K562 (cell line): Measurements from ENCODE around the gene THUMPD1. TPM values are rescaled to one million over a fixed set of nuclear protein-coding genes. Genes with fewer than 3 reads are reported as not detected.

Experiments
- ATAC-seq: fragments of 200-7000 bp; cut with Tn5 transposase; 3 replicates; pipeline ENCODE4 v1.9.1; 2020; ENCODE audit warnings: moderate library complexity
- BruUV-seq: library from RNA; stranded (reverse); fragments of 400-500 nt; replicated peaks from 2 replicates; lab custom pipeline; 2021; lab: Mats Ljungman, UMichigan
- CTCF ChIA-PET: fragments of 300-600 bp; formaldehyde crosslinking; extraction: SDS; loops from one replicate; lab custom pipeline; 2021; ENCODE audit warnings: low intra/inter-chr PET ratio; lab: Yijun Ruan, JAX
- POLR2A ChIA-PET: fragments of 300-600, 350-650 bp; sonication (Branson Sonifier 250); formaldehyde crosslinking; extraction: SDS; loops from one replicate; lab custom pipeline; 2021; ENCODE audit warnings: antibody characterized with exemption, inconsistent platforms; lab: Yijun Ruan, JAX
- DNase-seq, 4 experiments: peaks; one replicate each; pipeline versions ENCODE4 v3.0.0 to v3.0.0-alpha.2; 2011 to 2018; ENCODE audit warnings: low spot score in 3 of 4, mixed read lengths in 3 of 4; ENCODE audit errors: extremely low read depth in 1 of 4
- FAIRE-seq: peaks from 2 replicates; lab custom pipeline; 2011; peaks lifted over from hg19 to GRCh38; lab: Jason Lieb, UNC
- H2AFZ ChIP-seq: 2 replicates; pipeline ENCODE4 v1.6.0; 2011; ENCODE audit warnings: low read depth, low read length, control low read depth, inconsistent platforms
- H3K27ac ChIP-seq: fragments of 200-600 bp; 3 replicates; pipeline ENCODE4 v1.8.0; 2011; ENCODE audit warnings: low read depth, mild to moderate bottlenecking, control low read depth, inconsistent platforms, low read length, moderate library complexity, mixed read lengths; ENCODE audit errors: extremely low read depth
- H3K27me3 ChIP-seq, 2 experiments: fragments of 300-600 bp in 1 of 2; 2 replicates in 1 of 2; 3 replicates in 1 of 2; pipeline versions ENCODE4 v1.6.0 to v1.8.0; 2011; ENCODE audit warnings: inconsistent platforms in 2 of 2, low read length in 2 of 2, mild to moderate bottlenecking in 1 of 2, mixed read lengths in 1 of 2, moderate library complexity in 1 of 2; ENCODE audit not compliant: control insufficient read depth in 2 of 2, insufficient read depth in 2 of 2
- H3K36me3 ChIP-seq: fragments of 300-600 bp; 3 replicates; pipeline ENCODE4 v1.8.0; 2011; ENCODE audit warnings: mild to moderate bottlenecking, low read length, inconsistent platforms; ENCODE audit not compliant: control insufficient read depth, insufficient read depth
- H3K4me1 ChIP-seq, 2 experiments: fragments of 200-600 bp in 1 of 2; replicated peaks in 1 of 2; 2 replicates in 1 of 2; 3 replicates in 1 of 2; pipeline versions ENCODE4 v1.5.1 to v1.8.0; 2011; ENCODE audit warnings: inconsistent platforms in 2 of 2, low read length in 2 of 2, mild to moderate bottlenecking in 1 of 2, mixed read lengths in 1 of 2, moderate library complexity in 1 of 2; ENCODE audit not compliant: control insufficient read depth in 2 of 2, insufficient read depth in 2 of 2
- H3K4me2 ChIP-seq: 2 replicates; pipeline ENCODE4 v1.6.1; 2011; ENCODE audit warnings: low read length, control low read depth, inconsistent platforms, mixed read lengths; ENCODE audit not compliant: insufficient read depth
- H3K4me3 ChIP-seq: fragments of 200-600 bp; sonication (generic), shearing (Covaris generic); 2 replicates; pipeline ENCODE4 v1.5.1; 2016; ENCODE audit warnings: control low read depth, inconsistent platforms
- H3K79me2 ChIP-seq: fragments of 200-600 bp; 3 replicates; pipeline ENCODE4 v1.8.0; 2011; ENCODE audit warnings: low read length, inconsistent platforms; ENCODE audit not compliant: control insufficient read depth, insufficient read depth
- H3K9ac ChIP-seq, 2 experiments: 2 replicates each; pipeline versions ENCODE4 v1.6.0 to v1.6.1; 2011; ENCODE audit warnings: low read depth in 2 of 2, low read length in 2 of 2, control low read depth in 1 of 2, inconsistent platforms in 1 of 2, mild to moderate bottlenecking in 1 of 2, mixed read lengths in 1 of 2; ENCODE audit not compliant: insufficient read depth in 1 of 2
- H3K9me1 ChIP-seq: one replicate; pipeline ENCODE4 v1.6.0; 2011; ENCODE audit warnings: inconsistent platforms, mild to moderate bottlenecking, low read length, moderate library complexity; ENCODE audit not compliant: control insufficient read depth, insufficient read depth
- H3K9me3 ChIP-seq: replicated peaks from 2 replicates; pipeline ENCODE4 v1.5.1; 2011; ENCODE audit warnings: low read depth, low read length, inconsistent platforms; ENCODE audit not compliant: control insufficient read depth, insufficient read depth
- H4K20me1 ChIP-seq: replicated peaks from 2 replicates; pipeline ENCODE4 v1.6.1; 2011; ENCODE audit warnings: low read length, inconsistent platforms, mixed read lengths; ENCODE audit not compliant: control insufficient read depth, insufficient read depth
- CHD2 ChIP-seq: IDR thresholded peaks from 2 replicates; pipeline ENCODE4 v1.6.1; 2011; ENCODE audit warnings: low read depth, low read length
- HDAC2 ChIP-seq: fragments of 450-650 bp; IDR thresholded peaks from 2 replicates; pipeline ENCODE4 v1.6.1; 2016; ENCODE audit warnings: mild to moderate bottlenecking
- NUFIP1 ChIP-seq: fragments of 450-650 bp; IDR thresholded peaks from 2 replicates; pipeline ENCODE4 v1.6.1; 2018; ENCODE audit not compliant: partially characterized antibody
- U2AF2 ChIP-seq: fragments of 200-400 bp; formaldehyde crosslinking; optimal IDR thresholded peaks from 2 replicates; pipeline ENCODE3; 2017; ENCODE audit warnings: low read depth, mild to moderate bottlenecking, low read length
- ZNF232 ChIP-seq: sonication (generic); formaldehyde crosslinking; IDR thresholded peaks from 2 replicates; pipeline ENCODE4 v1.8.0; 2022; ENCODE audit warnings: mild to moderate bottlenecking, missing genetic modification reagents
- WGBS: fragments of 100-300 bp; shearing (Covaris generic); methylation state at CpG from one replicate; pipeline ENCODE4 v1.1.6; 2016; ENCODE audit warnings: low coverage, mixed read lengths; ENCODE audit not compliant: insufficient coverage; ENCODE audit errors: missing lambda C conversion rate; 5-methylcytosine and 5-hydroxymethylcytosine counted together
- in situ Hi-C: fragments of 300-500 bp; cut with MboI; formaldehyde crosslinking; loops from 4 replicates; pipeline ENCODE4 v1.15.0; 2018; ENCODE audit warnings: inconsistent platforms, mixed read lengths
- intact Hi-C: fragments of 100-400 bp; cut with micrococcal nuclease; formaldehyde crosslinking; loops from 2 replicates; pipeline ENCODE4 v1.14.2; 2022
- polyA plus RNA-seq, 8 experiments: library from polyadenylated mRNA; depleted of rRNA in 4 of 8; stranded (reverse) in 5 of 8; unstranded in 3 of 8; fragments of >200 nt; fragmentation: Nextera tagmentation in 2 of 8; fragmentation: Illumina TruSeq in 1 of 8; extraction: Ambion mirVana in 2 of 8; extraction: Trizol in 1 of 8; gene quantifications; 2 replicates each; pipeline versions ENCODE4 v1.2.1 to v1.2.3, GENCODE V29; 2011 to 2014; ENCODE audit warnings: inconsistent platforms in 1 of 8, missing spikeins in 1 of 8
- total RNA-seq, 7 experiments: library from RNA; depleted of rRNA in 6 of 7; stranded (reverse); fragments of >200 nt in 6 of 7; fragmentation: Illumina TruSeq in 2 of 7; extraction: Trizol in 2 of 7; gene quantifications; 2 replicates each; pipeline versions ENCODE4 v1.2.1 to v1.2.3, GENCODE V29; 2011 to 2021; ENCODE audit warnings: low replicate concordance in 1 of 7
- TF ChIP-seq, protein P1 (sequence below): fragments of 450-650 bp; formaldehyde crosslinking; IDR thresholded peaks from 2 replicates; pipeline ENCODE4 v1.4.0; 2020; ENCODE audit warnings: mild to moderate bottlenecking, mixed read lengths
- TF ChIP-seq, protein P2 (sequence below): sonication (generic); formaldehyde crosslinking; IDR thresholded peaks from 2 replicates; pipeline ENCODE4 v1.8.1; 2023; ENCODE audit warnings: missing genetic modification reagents, mild to moderate bottlenecking, borderline replicate concordance
- TF ChIP-seq, protein P3 (sequence below), 2 experiments: fragments of 450-650 bp; IDR thresholded peaks; 2 replicates each; pipeline ENCODE4 v1.6.1; 2016
- TF ChIP-seq, protein P4 (sequence below): fragments of 450-650 bp; formaldehyde crosslinking; IDR thresholded peaks from 2 replicates; pipeline ENCODE4 v1.4.0; 2020; ENCODE audit warnings: mild to moderate bottlenecking, moderate library complexity
- TF ChIP-seq, protein P5 (sequence below), 2 experiments: IDR thresholded peaks; 2 replicates each; pipeline ENCODE4 v1.6.1; 2011; ENCODE audit warnings: borderline replicate concordance in 1 of 2, control low read depth in 1 of 2, low read depth in 1 of 2, low read length in 1 of 2, mild to moderate bottlenecking in 1 of 2, mixed read lengths in 1 of 2, moderate library complexity in 1 of 2; ENCODE audit not compliant: insufficient read depth in 1 of 2, insufficient read length in 1 of 2, poor library complexity in 1 of 2, severe bottlenecking in 1 of 2; ENCODE audit errors: extremely low read depth in 1 of 2

THUMPD1 gene
- total and polyA plus RNA-seq, 9 of the 15 experiments (the other 6 are each of a cell fraction or from before 2014, with no cell fraction given), result 37.8 to 101 (median 56.8) TPM

DNA sequence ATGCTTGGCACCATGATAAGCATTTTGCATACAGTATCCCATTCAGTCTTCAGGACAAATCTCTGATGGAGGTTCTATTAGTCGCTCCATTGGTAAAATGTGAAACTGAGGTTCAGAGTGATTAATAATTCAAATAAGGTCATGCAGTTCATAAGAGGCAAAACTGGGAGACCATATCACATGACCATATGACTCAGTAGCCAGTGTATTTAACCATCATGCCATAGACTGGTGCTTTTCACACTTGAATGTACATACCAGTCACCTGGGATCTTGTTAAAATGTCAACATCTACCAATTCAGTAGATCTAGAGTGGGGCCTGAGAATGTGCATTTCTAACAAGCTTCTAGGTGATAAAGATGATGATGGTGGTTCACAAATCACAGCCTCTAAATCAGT, 26.5 kb upstream of the THUMPD1 start:
- CTCF ChIA-PET, result no interaction called here
- no TSS peak for BruUV-seq
- peak overlapping the region; percentile 80; the same call in 1 of the 2 replicates for H2AFZ ChIP-seq
- DNase-seq, result no peak
- peaks cover 22% of the 10 kb centered on the region; the same call in 2 of the 3 replicates for H3K36me3 ChIP-seq
- no peak overlapping the region for H3K4me2 ChIP-seq
- in situ Hi-C loops, result no loop called here
- no peak for ATAC-seq
- H3K27ac ChIP-seq, result no peak overlapping the region
- POLR2A ChIA-PET, result interaction anchor here (1.5 kb wide), 1 partner anchor 22 kb away, joined by 3 read pairs; no protein-coding TSS in a partner anchor
- no peaks in the 10 kb centered on the region for H3K9me1 ChIP-seq
- no peaks in the 10 kb centered on the region for H4K20me1 ChIP-seq
- H3K9ac ChIP-seq, result no peak overlapping the region
- intact Hi-C loops, result no loop called here
- no peak overlapping the region for H3K4me3 ChIP-seq
- no peak for FAIRE-seq
- WGBS, result 95% methylated on average over 1 of the region's 1 CpG
- peaks cover 4 to 20% of the 10 kb centered on the region in 2 experiments; a peak in 1 of 5 replicates for H3K4me1 ChIP-seq
- H3K9me3 ChIP-seq, result no peaks in the 10 kb centered on the region; the same call in 1 of the 2 replicates
- peaks cover 61% of the 10 kb centered on the region for H3K79me2 ChIP-seq
- no peaks in the 10 kb centered on the region for H3K27me3 ChIP-seq
- TF ChIP-seq NUFIP1 (no peak), U2AF2 (no peak), ZNF232 (CRISPR knock-in tag) (no peak), CHD2 (no peak), HDAC2 (no peak)
- TF ChIP-seq, protein P1, sequence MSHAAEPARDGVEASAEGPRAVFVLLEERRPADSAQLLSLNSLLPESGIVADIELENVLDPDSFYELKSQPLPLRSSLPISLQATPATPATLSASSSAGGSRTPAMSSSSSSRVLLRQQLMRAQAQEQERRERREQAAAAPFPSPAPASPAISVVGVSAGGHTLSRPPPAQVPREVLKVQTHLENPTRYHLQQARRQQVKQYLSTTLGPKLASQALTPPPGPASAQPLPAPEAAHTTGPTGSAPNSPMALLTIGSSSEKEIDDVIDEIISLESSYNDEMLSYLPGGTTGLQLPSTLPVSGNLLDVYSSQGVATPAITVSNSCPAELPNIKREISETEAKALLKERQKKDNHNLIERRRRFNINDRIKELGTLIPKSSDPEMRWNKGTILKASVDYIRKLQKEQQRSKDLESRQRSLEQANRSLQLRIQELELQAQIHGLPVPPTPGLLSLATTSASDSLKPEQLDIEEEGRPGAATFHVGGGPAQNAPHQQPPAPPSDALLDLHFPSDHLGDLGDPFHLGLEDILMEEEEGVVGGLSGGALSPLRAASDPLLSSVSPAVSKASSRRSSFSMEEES (CRISPR knock-in tag), result peak; percentile 83
- TF ChIP-seq, protein P2, sequence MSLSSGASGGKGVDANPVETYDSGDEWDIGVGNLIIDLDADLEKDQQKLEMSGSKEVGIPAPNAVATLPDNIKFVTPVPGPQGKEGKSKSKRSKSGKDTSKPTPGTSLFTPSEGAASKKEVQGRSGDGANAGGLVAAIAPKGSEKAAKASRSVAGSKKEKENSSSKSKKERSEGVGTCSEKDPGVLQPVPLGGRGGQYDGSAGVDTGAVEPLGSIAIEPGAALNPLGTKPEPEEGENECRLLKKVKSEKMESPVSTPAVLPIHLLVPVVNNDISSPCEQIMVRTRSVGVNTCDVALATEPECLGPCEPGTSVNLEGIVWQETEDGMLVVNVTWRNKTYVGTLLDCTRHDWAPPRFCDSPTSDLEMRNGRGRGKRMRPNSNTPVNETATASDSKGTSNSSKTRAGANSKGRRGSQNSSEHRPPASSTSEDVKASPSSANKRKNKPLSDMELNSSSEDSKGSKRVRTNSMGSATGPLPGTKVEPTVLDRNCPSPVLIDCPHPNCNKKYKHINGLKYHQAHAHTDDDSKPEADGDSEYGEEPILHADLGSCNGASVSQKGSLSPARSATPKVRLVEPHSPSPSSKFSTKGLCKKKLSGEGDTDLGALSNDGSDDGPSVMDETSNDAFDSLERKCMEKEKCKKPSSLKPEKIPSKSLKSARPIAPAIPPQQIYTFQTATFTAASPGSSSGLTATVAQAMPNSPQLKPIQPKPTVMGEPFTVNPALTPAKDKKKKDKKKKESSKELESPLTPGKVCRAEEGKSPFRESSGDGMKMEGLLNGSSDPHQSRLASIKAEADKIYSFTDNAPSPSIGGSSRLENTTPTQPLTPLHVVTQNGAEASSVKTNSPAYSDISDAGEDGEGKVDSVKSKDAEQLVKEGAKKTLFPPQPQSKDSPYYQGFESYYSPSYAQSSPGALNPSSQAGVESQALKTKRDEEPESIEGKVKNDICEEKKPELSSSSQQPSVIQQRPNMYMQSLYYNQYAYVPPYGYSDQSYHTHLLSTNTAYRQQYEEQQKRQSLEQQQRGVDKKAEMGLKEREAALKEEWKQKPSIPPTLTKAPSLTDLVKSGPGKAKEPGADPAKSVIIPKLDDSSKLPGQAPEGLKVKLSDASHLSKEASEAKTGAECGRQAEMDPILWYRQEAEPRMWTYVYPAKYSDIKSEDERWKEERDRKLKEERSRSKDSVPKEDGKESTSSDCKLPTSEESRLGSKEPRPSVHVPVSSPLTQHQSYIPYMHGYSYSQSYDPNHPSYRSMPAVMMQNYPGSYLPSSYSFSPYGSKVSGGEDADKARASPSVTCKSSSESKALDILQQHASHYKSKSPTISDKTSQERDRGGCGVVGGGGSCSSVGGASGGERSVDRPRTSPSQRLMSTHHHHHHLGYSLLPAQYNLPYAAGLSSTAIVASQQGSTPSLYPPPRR (CRISPR knock-in tag), result no peak
- TF ChIP-seq, protein P3, sequence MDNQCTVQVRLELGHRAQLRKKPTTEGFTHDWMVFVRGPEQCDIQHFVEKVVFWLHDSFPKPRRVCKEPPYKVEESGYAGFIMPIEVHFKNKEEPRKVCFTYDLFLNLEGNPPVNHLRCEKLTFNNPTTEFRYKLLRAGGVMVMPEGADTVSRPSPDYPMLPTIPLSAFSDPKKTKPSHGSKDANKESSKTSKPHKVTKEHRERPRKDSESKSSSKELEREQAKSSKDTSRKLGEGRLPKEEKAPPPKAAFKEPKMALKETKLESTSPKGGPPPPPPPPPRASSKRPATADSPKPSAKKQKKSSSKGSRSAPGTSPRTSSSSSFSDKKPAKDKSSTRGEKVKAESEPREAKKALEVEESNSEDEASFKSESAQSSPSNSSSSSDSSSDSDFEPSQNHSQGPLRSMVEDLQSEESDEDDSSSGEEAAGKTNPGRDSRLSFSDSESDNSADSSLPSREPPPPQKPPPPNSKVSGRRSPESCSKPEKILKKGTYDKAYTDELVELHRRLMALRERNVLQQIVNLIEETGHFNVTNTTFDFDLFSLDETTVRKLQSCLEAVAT (IDR thresholded peaks at IDR 0.05), result no peak
- TF ChIP-seq, protein P4, sequence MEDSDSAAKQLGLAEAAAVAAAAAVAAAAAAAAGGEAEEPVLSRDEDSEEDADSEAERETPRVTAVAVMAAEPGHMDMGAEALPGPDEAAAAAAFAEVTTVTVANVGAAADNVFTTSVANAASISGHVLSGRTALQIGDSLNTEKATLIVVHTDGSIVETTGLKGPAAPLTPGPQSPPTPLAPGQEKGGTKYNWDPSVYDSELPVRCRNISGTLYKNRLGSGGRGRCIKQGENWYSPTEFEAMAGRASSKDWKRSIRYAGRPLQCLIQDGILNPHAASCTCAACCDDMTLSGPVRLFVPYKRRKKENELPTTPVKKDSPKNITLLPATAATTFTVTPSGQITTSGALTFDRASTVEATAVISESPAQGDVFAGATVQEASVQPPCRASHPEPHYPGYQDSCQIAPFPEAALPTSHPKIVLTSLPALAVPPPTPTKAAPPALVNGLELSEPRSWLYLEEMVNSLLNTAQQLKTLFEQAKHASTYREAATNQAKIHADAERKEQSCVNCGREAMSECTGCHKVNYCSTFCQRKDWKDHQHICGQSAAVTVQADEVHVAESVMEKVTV (CRISPR knock-in tag), result no peak
- TF ChIP-seq, protein P5, sequence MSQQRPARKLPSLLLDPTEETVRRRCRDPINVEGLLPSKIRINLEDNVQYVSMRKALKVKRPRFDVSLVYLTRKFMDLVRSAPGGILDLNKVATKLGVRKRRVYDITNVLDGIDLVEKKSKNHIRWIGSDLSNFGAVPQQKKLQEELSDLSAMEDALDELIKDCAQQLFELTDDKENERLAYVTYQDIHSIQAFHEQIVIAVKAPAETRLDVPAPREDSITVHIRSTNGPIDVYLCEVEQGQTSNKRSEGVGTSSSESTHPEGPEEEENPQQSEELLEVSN (IDR thresholded peaks at IDR 0.05; ENCODE audit: borderline replicate concordance in 1 of 2, extremely low read depth in 1 of 2, insufficient read depth in 1 of 2, insufficient read length in 1 of 2, low read depth in 1 of 2, low read length in 1 of 2, poor library complexity in 1 of 2, severe bottlenecking in 1 of 2), result no peak
